ENCODE results near the gene THADA.
"Not testable (repeated sequence)": the region's sequence is repeated elsewhere in the genome, so short reads cannot be mapped to it uniquely, and the experiment has no call there.

The THADA gene

DNA sequence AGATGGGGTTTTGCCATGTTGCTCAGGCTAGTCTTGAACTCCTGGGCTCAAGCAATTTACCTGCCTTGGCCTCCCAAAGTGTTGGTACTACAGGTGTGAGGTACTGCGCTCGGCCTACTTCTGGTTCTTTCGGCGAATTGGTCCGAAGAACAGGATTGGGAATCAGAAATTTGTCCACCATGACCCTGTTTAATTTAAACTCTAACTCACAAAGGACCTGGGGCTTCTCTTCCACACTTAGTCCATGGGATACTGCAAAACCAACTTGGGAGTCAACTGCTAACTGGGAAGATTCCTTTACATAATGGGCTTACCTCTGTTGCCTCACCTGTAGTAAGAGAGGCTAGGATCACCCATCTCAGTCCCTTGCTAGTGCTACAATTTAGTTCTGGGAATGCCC is 289.6 kb downstream of the THADA start:
- no peak for DNase-seq (ENCODE audit: low read depth in 2 of 2, low spot score in 1 of 2)

DNA sequence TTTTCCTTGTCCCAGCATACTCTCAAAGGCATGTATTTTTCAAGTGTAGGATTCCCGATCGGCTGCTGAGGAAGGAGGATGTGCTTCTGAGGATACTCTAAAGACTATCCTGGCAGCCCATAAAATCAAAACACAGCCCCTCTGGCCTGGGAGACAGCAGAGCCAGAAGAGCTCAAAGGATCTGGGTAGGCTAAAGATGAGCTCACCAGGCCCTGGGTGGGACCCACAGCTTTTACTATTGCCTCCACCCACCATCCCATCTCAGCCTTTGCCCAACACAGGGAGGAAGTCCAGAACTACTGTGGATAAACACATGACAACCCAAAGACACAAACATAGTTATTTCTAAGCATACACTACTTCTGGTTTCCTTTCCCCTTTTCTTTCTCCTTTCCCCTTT is 290.3 kb downstream of the THADA start:
- DNase-seq (ENCODE audit: low read depth in 2 of 2, low spot score in 1 of 2): no peak

DNA sequence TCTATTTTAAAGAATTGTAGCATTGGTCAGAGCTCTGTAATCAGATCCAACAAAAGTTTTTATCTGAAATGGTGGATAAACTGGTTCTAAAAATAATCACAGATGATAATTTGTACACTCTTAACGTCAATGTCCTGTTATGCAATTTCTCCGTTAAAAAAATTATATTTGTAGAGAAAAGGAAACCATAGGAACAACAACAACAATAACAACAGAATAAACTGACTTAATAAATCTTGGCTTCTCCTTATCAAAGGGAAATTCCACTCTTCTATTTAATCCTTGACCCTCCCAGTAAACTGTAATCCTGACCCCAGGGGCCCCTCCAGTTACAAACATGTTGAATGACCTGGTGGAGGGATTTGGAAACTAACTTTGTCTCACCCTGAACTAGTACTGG is 290.8 kb downstream of the THADA start:
- DNase-seq (ENCODE audit: low read depth in 2 of 2, low spot score in 1 of 2): no peak

DNA sequence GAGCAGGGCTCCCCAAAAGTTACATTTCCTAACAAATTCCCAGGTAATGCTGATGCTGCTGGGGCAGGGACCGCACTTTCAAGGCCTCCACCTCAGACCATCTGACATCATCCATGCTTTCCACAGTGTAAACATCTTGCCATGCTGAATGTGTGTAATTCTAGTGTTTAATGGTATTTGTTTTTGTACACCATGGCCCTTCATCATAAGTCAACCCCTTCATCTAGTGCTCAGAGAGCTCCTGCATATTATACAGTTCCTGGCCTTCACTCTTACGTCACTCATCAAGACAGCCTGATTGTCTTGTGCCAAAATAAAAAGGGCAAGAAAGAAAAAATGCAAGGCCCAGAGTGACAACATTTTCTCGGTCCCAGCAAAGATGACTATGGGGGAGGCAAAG is 291.9 kb downstream of the THADA start:
- DNase-seq (ENCODE audit: low read depth in 2 of 2, low spot score in 1 of 2): no peak

DNA sequence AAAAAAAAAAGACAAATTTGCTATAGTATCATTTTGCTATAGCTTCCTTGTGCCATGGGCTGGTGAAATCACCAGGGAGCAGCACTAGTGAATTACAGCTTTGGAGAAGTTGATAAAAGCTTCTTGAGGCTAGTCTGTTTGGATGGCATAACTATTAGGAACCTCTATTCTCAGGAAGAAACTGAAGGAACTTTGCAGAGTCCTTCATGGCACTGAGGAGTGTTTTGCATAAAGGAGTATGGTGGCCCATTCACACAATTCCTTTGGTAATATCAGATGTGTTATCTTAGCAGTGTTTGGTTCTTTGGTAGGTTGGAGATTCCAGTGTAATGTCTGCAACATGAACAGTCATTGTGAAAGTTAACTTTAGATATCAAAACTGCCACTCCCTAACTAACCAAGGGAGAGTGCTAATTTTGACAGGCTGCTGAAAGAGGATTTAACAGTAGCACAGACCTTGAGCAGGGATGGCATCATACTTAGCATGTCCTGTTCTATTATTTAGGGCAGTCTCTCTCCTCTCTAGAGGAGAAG is 292.8 kb downstream of the THADA start:
- no peak for DNase-seq (ENCODE audit: low read depth in 2 of 2, low spot score in 1 of 2)

DNA sequence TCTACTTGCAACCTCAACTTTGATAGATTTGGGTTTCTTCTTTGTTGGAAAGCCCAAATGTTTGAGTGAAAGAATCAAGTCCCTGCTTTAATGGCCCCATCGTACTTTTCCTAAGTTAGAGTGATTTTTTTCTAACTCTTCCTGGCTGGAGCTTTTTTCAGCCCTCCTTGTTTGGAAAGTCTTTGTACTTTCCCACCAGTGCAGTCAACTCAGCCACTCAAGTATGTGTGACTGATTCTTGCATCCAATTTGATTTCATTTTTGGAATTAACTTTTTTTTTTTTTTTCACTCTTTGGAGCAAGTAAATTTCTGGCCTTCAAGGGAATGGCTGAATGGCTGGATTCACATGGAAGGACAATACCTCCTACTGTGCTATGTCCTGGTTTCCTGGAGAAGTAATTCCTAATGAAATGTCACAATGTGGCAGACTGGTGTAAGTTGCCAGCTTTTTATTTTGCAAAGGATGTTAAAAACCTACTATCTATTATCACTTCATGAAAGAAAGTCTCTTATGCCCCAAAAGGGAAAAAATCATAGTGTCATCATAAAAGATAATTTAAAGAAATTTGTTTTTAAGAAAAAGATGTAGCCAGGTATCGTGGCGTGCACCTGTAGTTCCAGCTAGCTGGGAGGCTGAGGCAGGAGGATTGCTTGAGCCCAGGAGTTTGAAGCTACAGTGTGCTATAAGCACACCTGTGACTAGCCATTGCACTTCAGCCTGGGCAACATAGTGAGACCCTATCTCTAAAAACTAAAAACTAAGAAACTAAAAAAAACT is 293.5 kb downstream of the THADA start:
- DNase-seq (ENCODE audit: low read depth in 2 of 2, low spot score in 1 of 2): no peak

DNA sequence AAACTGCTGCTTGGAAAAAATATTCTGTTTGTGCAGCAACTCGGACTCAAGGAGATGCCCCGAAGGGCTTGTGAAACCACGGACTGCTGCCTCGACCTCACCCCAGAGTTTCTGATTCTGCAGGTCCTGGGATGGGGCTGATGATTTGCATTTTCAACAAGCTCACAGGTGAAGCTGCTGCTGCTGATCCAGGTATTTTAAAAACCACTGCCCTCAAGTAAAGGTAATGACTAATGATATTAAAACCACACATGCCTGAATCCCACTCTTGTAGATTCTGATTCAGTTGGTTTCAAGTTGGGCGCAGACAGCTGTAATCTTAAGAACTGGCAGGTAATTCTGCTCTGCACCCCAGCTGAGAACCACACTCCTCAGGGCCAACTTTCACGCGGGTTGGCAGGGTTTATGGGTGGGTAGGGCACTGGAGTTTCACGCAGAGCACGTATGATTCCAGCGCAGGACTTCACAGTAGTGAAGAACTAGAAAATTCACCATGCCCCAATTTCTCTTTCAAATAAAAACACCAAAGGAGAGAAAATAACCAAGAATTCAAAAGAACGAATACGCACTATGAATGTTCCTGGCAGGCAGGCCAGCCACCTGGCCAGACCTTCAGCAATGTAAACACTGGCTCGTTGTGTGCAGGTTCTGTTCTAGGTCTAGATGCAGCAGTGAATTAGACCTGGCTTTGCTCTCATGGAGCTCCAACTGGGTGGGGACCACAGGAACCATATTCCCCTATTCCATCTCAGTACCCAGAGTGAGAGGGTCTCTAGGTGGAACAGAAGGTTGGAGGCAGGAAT is 294.9 kb downstream of the THADA start:
- DNase-seq (ENCODE audit: low read depth in 2 of 2, low spot score in 1 of 2): no peak

DNA sequence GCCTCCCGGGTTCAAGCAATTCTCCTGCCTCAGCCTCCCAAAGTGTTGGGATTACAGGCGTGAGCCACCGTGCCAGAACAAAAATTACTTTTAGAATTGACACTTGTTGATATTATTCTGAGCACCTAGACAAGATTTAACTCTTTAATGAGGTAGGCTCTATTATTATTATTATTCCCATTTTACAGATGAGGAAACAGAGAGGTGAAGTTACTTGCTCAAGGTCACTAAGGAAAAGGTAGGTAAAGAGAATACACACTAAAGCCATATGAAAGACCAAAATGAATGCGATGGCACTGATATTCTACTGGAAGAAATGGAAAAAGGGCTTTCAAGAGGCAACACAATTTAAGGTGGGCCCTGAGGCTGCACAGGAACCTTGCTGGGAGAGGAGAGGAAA is 295.6 kb downstream of the THADA start:
- DNase-seq (ENCODE audit: low read depth in 2 of 2, low spot score in 1 of 2): no peak

DNA sequence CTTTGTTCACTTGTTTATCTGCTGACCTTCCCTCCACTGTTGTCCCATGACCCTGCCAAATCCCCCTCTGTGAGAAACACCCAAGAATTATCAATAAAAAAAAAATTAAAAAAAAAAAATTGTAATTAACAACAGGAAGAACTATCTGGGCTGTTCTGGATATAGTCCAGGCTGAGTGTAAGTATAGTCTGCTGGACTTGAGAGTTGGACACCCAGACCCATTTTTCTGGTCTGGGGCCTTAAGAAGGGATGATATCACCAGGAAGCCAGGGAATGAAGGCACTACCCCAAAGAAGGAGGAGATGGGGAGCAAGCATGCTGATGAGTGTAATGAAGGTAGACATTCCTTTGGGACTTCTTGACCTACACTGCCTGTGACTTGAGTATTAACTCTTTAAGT is 297.3 kb downstream of the THADA start:
- DNase-seq (ENCODE audit: low read depth in 2 of 2, low spot score in 1 of 2): no peak

DNA sequence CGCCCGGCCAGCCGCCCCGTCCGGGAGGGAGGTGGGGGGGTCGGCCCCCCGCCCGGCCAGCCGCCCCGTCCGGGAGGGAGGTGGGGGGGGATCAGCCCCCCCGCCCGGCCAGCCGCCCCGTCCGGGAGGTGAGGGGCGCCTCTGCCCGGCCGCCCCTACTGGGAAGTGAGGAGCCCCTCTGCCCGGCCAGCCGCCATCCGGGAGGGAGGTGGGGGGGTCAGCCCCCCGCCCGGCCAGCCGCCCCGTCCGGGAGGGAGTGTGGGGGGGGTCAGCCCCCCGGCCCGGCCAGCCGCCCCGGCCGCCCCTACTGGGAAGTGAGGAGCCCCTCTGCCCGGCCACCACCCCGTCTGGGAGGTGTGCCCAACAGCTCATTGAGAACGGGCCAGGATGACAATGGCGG is 298.1 kb downstream of the THADA start:
- not testable (repeated sequence) for DNase-seq (ENCODE audit: low read depth in 2 of 2, low spot score in 1 of 2)

DNA sequence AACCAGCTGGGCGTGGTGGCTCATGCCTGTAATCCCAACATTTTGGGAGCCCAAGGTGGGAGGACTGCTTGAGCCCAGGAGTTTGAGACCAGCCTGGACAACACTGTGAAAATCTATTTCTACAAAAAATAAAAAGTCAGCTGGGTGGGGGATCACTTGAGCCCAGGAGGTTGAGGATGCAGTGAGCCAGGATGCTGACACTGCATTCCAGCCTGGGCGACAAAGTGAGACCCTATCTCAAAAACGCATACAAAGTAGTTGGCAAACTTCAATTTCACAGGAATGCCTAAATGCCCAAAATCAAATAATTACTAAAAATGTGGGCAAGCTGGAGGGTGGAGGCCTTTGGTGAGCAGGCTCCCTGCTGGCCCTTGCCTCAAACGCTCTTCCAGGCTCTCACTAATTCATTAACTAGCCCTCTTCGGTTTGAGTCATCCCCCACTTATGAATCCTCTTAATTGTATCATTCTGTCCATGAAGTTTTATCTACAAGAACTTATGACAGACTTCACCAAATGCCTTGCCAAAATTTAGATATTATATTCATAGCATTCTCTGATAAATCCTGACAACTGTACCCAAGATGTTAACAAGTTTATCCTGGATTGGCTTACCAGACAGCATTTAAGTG is 300.8 kb downstream of the THADA start:
- no peak for DNase-seq (ENCODE audit: low read depth in 2 of 2, low spot score in 1 of 2)

DNA sequence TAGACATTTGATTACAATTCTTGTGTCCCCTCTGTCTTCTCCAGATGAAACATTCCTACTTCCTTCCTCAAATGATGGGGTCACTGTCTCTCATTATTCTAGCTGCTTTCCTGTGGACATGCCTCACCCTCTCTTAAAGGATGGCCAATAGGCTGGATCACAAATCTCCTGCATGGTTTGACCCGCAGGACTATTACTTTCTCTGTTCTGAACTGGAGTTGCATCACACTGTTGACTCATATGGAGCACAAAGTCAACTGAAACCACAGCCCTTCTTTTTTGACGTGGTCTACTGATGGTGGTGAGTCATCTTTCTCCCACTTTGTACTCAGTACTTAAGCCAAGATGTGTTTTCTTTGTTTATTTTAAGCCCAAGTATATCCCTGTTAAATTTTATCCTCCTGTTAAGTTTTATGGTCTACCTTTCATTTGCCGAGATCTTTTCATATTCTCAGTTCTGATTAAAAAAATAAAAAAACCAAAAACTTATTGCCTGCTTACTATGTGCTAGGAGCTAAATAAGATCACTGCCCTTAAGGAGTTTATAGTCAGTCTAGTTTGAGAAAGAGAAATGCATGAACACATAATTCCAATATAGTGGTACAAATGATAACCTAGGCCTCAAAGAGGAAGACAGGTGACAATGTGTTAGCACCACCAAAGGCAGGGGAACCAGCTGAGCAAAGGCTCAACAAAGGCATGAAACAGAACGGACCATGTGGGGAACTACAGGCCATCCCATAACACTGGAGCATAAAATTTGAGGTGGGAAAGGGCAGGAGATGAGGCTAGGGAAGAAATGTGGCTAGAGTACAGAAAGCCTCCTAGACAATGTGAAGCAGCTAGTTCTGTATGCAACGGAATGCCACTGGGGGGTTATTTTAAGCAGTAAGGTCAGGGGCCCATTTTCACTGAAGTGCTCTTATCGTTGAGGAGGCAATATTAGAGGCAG is 301.8 kb downstream of the THADA start:
- peak; percentile 2 to 7 for DNase-seq (ENCODE audit: low read depth in 2 of 2, low spot score in 1 of 2)

DNA sequence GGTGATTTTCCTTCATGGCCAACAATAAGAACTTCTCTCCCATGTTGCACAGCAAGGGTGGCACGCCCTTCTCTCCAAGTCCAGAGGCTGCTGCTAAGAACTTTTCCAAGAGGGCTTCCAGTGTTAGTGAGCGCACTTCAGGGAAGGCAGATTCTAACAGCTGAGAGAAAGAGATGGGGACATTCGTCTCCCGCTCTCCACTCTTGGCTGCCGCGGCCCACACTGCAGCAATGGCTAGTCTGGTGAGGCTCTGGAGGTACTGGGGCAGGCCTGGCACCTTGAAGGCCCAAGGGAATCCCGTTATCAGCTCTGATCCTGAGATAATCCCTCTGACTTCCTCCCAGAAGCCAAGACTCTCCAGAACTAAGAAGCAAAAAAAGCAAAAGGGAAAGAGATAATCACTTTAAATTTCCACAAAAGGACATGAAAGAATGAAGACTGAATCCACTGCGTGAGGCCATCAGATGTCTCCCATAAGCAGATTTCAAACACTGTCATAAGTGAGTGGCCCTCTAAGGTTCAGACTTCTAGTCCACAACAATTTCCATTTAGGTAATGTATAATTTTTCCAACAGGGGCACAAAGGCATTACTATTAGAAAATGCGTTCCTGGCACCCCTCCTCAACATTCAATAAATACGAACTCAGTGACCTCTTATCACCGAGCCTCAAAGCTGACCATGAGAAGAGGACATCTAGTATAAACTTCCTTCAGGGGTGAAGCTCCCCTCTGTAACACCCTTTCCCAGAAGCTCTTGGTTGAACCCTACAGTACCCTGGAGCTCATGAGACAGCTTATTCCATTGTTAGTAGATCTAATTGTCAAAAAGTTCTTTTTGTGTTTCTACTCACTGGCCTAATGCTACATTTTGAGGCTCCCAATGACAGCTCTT is 302.7 kb downstream of the THADA start:
- DNase-seq (ENCODE audit: low read depth in 2 of 2, low spot score in 1 of 2): no peak

DNA sequence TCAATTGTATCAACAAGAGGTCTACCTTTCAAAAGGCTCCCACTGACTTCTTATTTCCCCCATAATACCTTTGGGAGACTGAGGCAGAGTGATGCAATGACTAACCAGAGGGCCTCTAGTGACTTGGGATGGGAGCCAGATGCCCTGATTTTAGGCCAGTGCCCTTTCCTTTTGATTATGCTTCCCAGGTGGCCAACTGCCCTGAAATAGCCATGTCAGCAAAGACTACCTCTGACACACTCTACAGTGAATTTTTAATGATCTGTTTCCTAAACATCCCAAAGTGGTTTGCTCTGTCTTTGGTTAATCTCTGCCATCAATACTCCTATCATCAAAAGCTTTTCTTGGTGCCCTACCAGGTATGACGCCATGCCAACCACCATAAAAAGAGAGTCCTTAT is 303.5 kb downstream of the THADA start:
- no peak for DNase-seq (ENCODE audit: low read depth in 2 of 2, low spot score in 1 of 2)

DNA sequence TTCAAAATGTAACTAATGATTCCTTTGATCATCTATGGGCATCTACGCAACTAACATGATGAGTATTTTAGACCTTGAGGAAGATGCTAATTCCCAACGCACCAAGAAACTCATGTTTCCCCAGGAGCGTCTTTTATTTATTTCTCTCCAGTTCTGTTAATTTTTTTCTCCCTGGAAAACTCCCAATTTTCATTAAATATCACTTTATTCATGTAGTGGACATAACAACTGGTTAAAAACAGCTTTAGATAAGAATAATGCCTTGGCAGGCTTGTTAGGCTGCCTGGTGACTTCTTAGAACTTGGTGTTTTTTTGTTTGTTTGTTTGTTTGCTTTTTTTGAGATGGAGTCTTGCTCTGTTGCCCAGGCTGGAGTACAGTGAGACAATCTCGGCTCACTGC is 306.5 kb downstream of the THADA start:
- DNase-seq (ENCODE audit: low read depth in 2 of 2, low spot score in 1 of 2): no peak

DNA sequence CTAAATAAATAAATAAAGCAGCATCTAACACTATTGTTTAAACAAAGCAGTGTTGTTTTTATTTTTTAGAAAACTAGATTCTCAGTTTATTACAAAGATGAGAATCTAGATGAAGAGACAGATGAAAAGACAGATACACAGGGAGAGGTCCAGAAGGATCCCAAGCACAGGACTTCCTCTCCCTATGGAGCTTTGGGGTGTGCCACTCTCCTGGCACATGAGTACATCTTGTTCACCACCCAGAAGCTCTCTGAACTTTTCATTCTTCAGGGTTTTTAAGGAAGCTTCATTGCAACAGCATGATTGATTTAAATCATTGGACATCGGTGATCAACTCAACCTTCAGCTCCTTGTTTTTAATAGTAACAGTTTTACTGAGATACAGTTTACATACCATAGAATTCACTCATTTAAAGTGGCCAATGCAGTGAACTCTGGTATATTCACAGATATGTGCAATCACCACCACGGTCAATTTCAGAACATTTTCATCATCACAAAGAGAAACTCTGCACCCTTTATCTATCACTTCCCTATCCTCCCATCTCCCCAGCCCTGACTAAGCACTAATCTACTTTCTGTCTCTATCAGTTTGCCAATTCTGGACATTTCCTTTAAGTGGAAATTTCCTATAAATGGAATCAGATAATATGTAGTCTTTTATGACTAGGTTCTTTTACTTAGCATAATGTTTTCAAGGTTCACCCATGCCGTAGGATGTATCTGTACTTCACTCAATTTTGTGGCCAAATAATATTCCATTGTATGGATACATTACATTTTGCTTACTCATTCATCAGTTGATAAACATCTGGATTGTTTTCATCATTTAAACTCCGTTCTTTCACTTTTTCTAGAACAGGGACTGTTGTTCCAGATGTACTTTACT is 307.2 kb downstream of the THADA start:
- no peak for DNase-seq (ENCODE audit: low read depth in 2 of 2, low spot score in 1 of 2)

DNA sequence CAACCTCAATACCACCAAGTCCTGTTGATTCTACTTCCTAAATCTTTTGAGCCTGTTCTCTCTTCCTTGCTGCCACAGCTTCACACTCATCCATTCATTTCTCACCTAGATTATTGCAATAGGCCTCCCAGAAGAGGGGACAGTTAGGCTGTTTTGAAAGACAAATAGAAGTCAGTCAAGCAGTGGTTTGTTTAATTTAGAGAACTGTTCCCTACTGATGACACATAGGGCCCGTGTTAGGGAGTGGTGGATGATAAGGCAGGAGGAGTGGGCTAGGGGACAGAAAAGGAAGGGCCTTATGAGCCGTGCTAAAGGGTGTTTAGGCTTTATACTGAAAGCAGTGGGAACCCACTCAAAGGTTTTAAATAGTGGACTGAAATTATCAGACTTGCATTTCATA is 309.9 kb downstream of the THADA start:
- DNase-seq (ENCODE audit: low read depth in 2 of 2, low spot score in 1 of 2): no peak

DNA sequence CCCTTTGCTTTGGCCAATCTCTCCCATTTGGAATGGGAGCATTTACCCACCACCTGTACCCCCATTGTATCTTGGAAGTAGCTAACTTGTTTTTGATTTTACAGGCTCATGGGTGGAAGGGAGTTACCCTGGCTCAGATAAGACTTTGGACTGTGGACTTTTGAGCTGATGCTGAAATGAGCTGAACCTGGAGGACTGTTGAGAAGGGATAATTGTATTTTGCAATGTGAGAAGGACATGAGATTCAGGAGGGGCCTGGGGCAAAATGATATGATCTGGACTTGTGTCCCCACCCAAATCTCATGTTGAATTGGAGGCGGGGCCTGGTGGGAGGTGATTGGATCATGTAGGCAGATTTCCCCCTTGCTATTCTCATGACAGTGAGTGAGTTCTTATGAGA is 310.9 kb downstream of the THADA start:
- DNase-seq (ENCODE audit: low read depth in 2 of 2, low spot score in 1 of 2): no peak

DNA sequence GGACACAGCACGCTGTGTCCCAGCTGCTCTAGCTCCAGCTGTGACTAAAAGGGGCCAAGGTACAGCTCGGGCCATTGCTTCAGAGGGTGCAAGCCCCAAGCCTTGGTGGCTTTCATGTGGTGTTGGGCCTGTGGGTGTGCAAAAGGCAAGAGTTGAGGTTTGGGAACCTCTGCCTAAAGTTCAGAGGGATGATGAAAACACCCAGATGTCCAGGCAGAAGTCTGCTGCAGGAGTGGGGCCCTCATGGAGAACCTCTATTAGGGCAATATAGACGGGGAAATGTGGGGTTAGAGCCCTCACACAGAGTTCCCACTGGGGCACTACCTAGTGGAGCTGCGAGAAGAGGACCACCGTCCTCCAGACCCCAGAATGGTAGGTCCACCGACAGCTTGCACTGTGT is 311.5 kb downstream of the THADA start:
- DNase-seq (ENCODE audit: low read depth in 2 of 2, low spot score in 1 of 2): not testable (repeated sequence)
